ENCODE data around the gene MAST2. TPM values are rescaled to one million over a fixed set of nuclear protein-coding genes. Genes with fewer than 3 reads are reported as not detected.

MAST2 gene
- total RNA-seq, 1 donor from 2014 or later: 27.6 TPM

DNA sequence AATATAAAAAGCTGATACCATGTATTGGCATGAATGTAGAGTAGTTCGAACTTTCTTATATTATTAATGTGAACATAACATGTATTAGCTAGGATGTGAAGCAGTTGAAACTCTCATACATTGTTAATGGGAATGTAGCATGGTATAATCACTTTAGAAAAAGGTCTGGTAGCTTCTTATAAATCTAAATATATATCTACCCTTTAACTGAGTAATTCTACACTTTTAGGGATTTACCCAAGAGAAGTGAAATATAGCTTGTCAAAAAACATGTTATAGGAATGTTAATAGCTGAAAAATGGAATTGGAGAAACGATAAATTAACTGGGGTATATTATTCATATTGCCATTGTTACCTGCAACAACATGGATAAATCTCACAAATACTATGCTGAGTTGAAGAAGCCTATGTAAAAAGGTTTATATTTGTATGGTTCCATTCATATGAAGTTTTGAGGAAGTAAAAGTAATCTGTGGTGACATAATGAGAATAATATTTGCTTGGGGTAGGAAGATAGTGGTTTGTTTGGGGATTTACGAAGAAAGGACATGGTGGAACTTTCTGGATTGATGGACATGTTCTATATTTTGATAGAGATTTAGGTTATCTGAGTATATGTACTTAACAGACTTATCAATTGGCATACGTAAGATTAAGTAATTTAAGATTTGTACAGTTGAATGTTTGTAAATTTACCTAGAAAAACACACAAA, 76.6 kb downstream of the MAST2 start:
- TF ChIP-seq CTCF (IDR thresholded peaks at IDR 0.05; ENCODE audit: unreplicated experiment): no peak
- H3K36me3 Mint-ChIP-seq (ENCODE audit: low read depth, unreplicated experiment): no peaks in the 10 kb centered on the region
- H3K4me1 Mint-ChIP-seq (ENCODE audit: unreplicated experiment): no peaks in the 10 kb centered on the region
- no peak overlapping the region for H3K27ac Mint-ChIP-seq (ENCODE audit: unreplicated experiment)
- DNase-seq (ENCODE audit: low spot score): no peak
- no peak overlapping the region for H3K4me3 Mint-ChIP-seq (ENCODE audit: unreplicated experiment)
- no peaks in the 10 kb centered on the region for H3K27me3 Mint-ChIP-seq (ENCODE audit: unreplicated experiment)
- no peaks in the 10 kb centered on the region for H3K9me3 Mint-ChIP-seq (ENCODE audit: unreplicated experiment)

DNA sequence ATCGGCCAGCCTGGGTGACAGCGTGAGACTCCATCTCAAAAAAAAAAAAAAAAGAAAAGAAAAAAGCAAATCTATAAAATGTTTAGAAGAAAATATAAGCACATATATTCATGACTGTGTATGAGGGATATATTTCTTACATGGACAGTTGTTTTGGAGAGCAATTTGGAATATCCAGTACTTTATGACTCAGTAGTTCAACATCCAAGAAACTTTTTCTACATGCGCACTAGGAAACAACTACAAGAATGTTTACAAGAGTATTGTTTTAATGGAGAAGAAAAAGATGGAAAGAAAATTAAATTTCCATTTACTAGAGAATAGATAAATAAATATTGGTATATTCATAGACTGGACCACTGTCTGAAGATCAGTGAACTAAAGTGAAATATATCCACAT, 77.5 kb downstream of the MAST2 start:
- Mint-ChIP-seq H3K27me3 (ENCODE audit: unreplicated experiment) (no peaks in the 10 kb centered on the region), H3K9me3 (ENCODE audit: unreplicated experiment) (no peaks in the 10 kb centered on the region), H3K36me3 (ENCODE audit: low read depth, unreplicated experiment) (no peaks in the 10 kb centered on the region), H3K27ac (ENCODE audit: unreplicated experiment) (no peak overlapping the region), H3K4me3 (ENCODE audit: unreplicated experiment) (no peak overlapping the region), H3K4me1 (ENCODE audit: unreplicated experiment) (no peaks in the 10 kb centered on the region)
- no peak for DNase-seq (ENCODE audit: low spot score)
- no peak for TF ChIP-seq CTCF (IDR thresholded peaks at IDR 0.05; ENCODE audit: unreplicated experiment)

DNA sequence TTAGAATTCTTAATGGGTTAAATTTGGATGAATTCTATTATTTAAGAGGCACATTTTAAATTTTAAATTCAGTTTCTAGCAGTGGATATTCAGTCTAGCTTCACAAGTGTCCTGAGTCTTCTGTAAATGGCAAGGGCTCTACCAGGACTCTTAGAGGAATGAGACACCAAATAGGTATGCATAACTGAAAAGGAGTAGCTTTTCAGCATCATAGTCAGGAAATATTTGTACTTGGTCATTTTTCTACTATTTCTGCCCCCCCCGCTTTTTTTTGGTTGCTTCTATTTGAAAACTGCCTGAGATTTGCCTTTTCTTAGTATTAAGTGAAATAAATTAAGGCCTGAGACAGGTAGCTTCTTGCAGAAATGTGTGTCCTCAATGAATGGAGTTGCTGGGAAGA, 80.2 kb downstream of the MAST2 start:
- no peak overlapping the region for H3K4me3 Mint-ChIP-seq (ENCODE audit: unreplicated experiment)
- no peaks in the 10 kb centered on the region for H3K4me1 Mint-ChIP-seq (ENCODE audit: unreplicated experiment)
- no peaks in the 10 kb centered on the region for H3K27me3 Mint-ChIP-seq (ENCODE audit: unreplicated experiment)
- H3K36me3 Mint-ChIP-seq (ENCODE audit: low read depth, unreplicated experiment): no peaks in the 10 kb centered on the region
- H3K9me3 Mint-ChIP-seq (ENCODE audit: unreplicated experiment): no peaks in the 10 kb centered on the region
- TF ChIP-seq CTCF (IDR thresholded peaks at IDR 0.05; ENCODE audit: unreplicated experiment): no peak
- no peak for DNase-seq (ENCODE audit: low spot score)
- H3K27ac Mint-ChIP-seq (ENCODE audit: unreplicated experiment): no peak overlapping the region

- Mint-ChIP-seq H3K27ac (ENCODE audit: unreplicated experiment) (no peak overlapping the region), H3K4me3 (ENCODE audit: unreplicated experiment) (no peak overlapping the region), H3K4me1 (ENCODE audit: unreplicated experiment) (no peaks in the 10 kb centered on the region), H3K27me3 (ENCODE audit: unreplicated experiment) (no peaks in the 10 kb centered on the region), H3K9me3 (ENCODE audit: unreplicated experiment) (no peaks in the 10 kb centered on the region), H3K36me3 (ENCODE audit: low read depth, unreplicated experiment) (no peaks in the 10 kb centered on the region)
- no peak for DNase-seq (ENCODE audit: low spot score)
- TF ChIP-seq CTCF (IDR thresholded peaks at IDR 0.05; ENCODE audit: unreplicated experiment): no peak
These were observed 81.3 kb downstream of the MAST2 start for GRCh38 chr1:45884700-45885099.

DNA sequence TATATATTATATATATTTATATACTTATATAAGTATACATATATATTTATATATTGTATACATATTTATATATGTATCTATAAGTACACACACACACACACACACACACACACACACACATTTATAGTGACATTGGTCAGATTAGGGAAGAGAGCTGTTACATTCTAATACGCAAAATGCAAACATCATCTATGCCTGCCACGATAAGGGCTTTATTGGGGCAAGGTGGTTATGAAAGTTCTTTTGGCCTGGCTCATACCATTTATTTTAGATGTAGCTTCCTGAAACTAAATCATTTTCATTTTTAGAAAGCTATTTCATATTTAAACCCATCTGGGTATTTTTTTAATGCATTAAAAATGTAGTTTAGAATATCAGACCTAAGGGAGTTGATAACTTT, 82.8 kb downstream of the MAST2 start:
- TF ChIP-seq CTCF (IDR thresholded peaks at IDR 0.05; ENCODE audit: unreplicated experiment): no peak
- no peaks in the 10 kb centered on the region for H3K9me3 Mint-ChIP-seq (ENCODE audit: unreplicated experiment)
- H3K27ac Mint-ChIP-seq (ENCODE audit: unreplicated experiment): no peak overlapping the region
- no peaks in the 10 kb centered on the region for H3K4me1 Mint-ChIP-seq (ENCODE audit: unreplicated experiment)
- no peak overlapping the region for H3K4me3 Mint-ChIP-seq (ENCODE audit: unreplicated experiment)
- peaks cover 3% of the 10 kb centered on the region for H3K36me3 Mint-ChIP-seq (ENCODE audit: low read depth, unreplicated experiment)
- DNase-seq (ENCODE audit: low spot score): no peak
- H3K27me3 Mint-ChIP-seq (ENCODE audit: unreplicated experiment): no peaks in the 10 kb centered on the region
